ENCODE measurements around the gene NLRP6.

- TF ChIP-seq L3MBTL2 (conservative IDR thresholded peaks at IDR 0.05) (no peak), SUZ12 (IDR thresholded peaks at IDR 0.05) (no peak), FOXM1 (IDR thresholded peaks at IDR 0.05; ENCODE audit: borderline replicate concordance) (no peak), ZNF384 (IDR thresholded peaks at IDR 0.05) (no peak), TARDBP (IDR thresholded peaks at IDR 0.05) (no peak), PKNOX1 (IDR thresholded peaks at IDR 0.05) (no peak)
These were observed 14.3 kb downstream of the NLRP6 start for GRCh38 chr11:292211-293121.

All from HEK293T (cell line).